ENCODE data around the gene USP3. TPM values are rescaled to one million over a fixed set of nuclear protein-coding genes. Genes with fewer than 3 reads are reported as not detected.

The USP3 gene
- total RNA-seq, 1 donor from 2014 or later, result 64.2 TPM

DNA sequence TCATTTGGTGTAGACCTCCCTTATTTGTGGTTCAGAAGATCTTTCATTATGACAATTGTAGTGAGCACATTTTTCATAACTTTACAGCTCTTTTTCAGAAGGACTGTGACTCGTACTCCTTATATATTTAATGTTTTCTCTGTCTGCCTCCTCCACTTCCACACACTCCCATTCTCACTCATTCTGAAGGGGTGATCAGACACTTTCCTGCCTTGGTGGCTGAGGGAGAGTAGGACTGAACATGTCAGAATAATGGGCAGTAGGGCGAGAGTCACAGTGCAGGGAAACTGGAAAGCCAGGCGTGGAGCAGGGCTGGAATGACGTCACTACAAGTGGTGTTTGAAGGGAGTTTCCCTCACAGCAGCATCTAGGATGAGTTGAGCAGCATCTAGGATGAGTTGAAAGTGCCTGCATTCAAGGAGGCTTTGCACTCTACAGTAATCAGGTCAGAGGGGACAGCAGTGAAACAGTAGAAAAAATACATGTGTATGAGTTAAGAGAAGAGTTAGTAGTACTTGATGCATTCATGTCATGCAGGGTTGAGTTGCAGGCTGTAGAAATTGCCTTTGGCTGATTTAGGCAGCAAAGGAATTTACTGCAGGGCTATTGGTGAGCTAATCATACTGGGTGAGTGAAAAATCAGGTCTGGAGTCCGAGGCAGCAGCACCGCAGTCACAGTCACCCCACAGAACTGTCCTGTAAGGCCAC lies 56.5 kb downstream of the USP3 start:
- Mint-ChIP-seq H3K36me3 (peaks cover 42% of the 10 kb centered on the region), H3K9me3 (no peaks in the 10 kb centered on the region), H3K4me3 (no peak overlapping the region), H3K27me3 (ENCODE audit: insufficient read depth, low read depth) (no peaks in the 10 kb centered on the region), H3K4me1 (peaks cover 6% of the 10 kb centered on the region), H3K27ac (no peak overlapping the region)
- Histone ChIP-seq H3K4me3 (no peak overlapping the region), H3K4me2 (peak overlapping the region; percentile 3), H3K9ac (no peak overlapping the region), H4K20me1 (ENCODE audit: low read depth) (no peaks in the 10 kb centered on the region), H3K36me3 (peaks cover 6% of the 10 kb centered on the region), H3K9me3 (ENCODE audit: low read depth) (no peaks in the 10 kb centered on the region), H3K4me1 (peaks cover 20% of the 10 kb centered on the region), H3K79me2 (ENCODE audit: low read depth) (no peaks in the 10 kb centered on the region), H3K27me3 (no peaks in the 10 kb centered on the region), H3F3A (ENCODE audit: low read depth) (peaks cover 14% of the 10 kb centered on the region), H3K27ac (peak overlapping the region; percentile 18), H2AFZ (replicated peaks) (no peak overlapping the region)
- TF ChIP-seq, protein P1, sequence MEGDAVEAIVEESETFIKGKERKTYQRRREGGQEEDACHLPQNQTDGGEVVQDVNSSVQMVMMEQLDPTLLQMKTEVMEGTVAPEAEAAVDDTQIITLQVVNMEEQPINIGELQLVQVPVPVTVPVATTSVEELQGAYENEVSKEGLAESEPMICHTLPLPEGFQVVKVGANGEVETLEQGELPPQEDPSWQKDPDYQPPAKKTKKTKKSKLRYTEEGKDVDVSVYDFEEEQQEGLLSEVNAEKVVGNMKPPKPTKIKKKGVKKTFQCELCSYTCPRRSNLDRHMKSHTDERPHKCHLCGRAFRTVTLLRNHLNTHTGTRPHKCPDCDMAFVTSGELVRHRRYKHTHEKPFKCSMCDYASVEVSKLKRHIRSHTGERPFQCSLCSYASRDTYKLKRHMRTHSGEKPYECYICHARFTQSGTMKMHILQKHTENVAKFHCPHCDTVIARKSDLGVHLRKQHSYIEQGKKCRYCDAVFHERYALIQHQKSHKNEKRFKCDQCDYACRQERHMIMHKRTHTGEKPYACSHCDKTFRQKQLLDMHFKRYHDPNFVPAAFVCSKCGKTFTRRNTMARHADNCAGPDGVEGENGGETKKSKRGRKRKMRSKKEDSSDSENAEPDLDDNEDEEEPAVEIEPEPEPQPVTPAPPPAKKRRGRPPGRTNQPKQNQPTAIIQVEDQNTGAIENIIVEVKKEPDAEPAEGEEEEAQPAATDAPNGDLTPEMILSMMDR (IDR thresholded peaks at IDR 0.05), result no peak
- TF ChIP-seq EZH2 (IDR thresholded peaks at IDR 0.05) (no peak), EZH2phosphoT487 (IDR thresholded peaks at IDR 0.05) (no peak)
- DNase-seq (ENCODE audit: low spot score), result peak; percentile 11

DNA sequence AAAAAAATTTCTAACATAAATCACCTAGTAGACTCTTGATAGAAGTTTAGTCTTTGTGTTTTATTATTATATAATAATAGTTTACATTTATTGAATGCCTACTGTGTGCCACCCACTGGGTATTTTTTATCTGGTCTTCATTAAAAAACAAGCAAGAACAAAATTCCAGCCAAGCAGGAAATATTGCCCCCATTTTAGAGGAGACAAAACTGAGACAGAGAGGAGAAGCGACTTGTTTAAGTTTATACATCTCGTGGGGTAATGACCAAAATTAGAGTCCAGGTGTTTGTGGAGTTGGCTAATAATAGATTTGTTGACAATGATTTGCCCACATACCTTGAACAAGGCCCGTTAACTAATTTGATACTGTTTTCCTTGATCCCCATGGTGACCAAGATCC lies 59.7 kb downstream of the USP3 start:
- Mint-ChIP-seq H3K27ac (no peak overlapping the region), H3K9me3 (no peaks in the 10 kb centered on the region), H3K4me1 (peaks cover 6% of the 10 kb centered on the region), H3K36me3 (peaks cover 24% of the 10 kb centered on the region), H3K4me3 (no peak overlapping the region), H3K27me3 (ENCODE audit: insufficient read depth, low read depth) (no peaks in the 10 kb centered on the region)
- Histone ChIP-seq H3K9ac (no peak overlapping the region), H3K36me3 (peaks cover 12% of the 10 kb centered on the region), H3K27ac (no peak overlapping the region), H3K4me1 (peaks cover 17% of the 10 kb centered on the region), H3K27me3 (no peaks in the 10 kb centered on the region), H3K79me2 (ENCODE audit: low read depth) (no peaks in the 10 kb centered on the region), H2AFZ (replicated peaks) (no peak overlapping the region), H3K4me2 (no peak overlapping the region), H3K9me3 (ENCODE audit: low read depth) (no peaks in the 10 kb centered on the region), H3K4me3 (no peak overlapping the region), H4K20me1 (ENCODE audit: low read depth) (no peaks in the 10 kb centered on the region), H3F3A (ENCODE audit: low read depth) (peaks cover 8% of the 10 kb centered on the region)
- no peak for DNase-seq (ENCODE audit: low spot score)
- no peak for TF ChIP-seq EZH2 (IDR thresholded peaks at IDR 0.05)
- TF ChIP-seq, protein P1 (IDR thresholded peaks at IDR 0.05), result no peak
- no peak for TF ChIP-seq EZH2phosphoT487 (IDR thresholded peaks at IDR 0.05)

DNA sequence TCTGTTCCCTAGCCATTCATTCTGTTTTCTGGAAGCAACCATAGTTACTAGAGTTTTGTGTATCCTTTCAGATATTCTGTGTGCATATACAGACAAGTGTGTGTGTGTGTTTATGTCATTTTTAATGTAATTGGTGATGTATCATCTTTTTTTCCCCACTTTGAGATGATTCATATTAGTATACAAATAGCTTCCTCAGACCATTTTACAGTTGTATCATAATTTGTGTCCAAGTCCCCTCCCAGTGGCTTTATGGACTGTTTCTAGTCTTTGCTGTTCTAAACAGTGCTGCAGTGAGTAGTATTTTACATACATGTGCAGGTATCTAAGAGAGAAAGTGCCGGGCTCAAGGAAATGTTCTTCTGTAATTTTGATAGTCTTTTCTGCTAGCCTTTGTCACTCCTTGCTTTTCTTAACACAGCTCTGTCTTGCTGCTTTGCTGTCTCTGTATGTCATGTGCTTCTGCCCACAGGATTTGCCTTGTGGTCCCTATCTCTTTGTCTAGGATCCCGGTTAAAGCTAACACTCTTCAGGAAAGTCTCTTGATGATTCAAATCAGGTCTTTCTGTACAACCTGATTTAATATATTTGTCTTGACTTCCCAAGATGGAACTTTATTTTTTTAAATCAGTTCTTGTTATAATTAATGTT lies 61.3 kb downstream of the USP3 start:
- H3K36me3 ChIP-seq, result peaks cover 12% of the 10 kb centered on the region
- H3K27ac Mint-ChIP-seq, result no peak overlapping the region

More for the DNA sequence above, 61.3 kb downstream of the USP3 start:
- Histone ChIP-seq H4K20me1 (ENCODE audit: low read depth) (no peaks in the 10 kb centered on the region), H3K9me3 (ENCODE audit: low read depth) (no peaks in the 10 kb centered on the region), H3F3A (ENCODE audit: low read depth) (peaks cover 3% of the 10 kb centered on the region), H3K27ac (no peak overlapping the region), H3K79me2 (ENCODE audit: low read depth) (no peaks in the 10 kb centered on the region), H3K27me3 (no peaks in the 10 kb centered on the region), H3K9ac (no peak overlapping the region), H3K4me2 (no peak overlapping the region), H3K4me1 (peaks cover 3% of the 10 kb centered on the region), H3K4me3 (no peak overlapping the region), H2AFZ (replicated peaks) (no peak overlapping the region)
- Mint-ChIP-seq H3K4me3 (no peak overlapping the region), H3K27me3 (ENCODE audit: insufficient read depth, low read depth) (no peaks in the 10 kb centered on the region), H3K4me1 (no peaks in the 10 kb centered on the region), H3K9me3 (no peaks in the 10 kb centered on the region), H3K36me3 (peaks cover 16% of the 10 kb centered on the region)
- TF ChIP-seq, protein P1 (IDR thresholded peaks at IDR 0.05), result no peak
- TF ChIP-seq EZH2 (IDR thresholded peaks at IDR 0.05) (no peak), EZH2phosphoT487 (IDR thresholded peaks at IDR 0.05) (no peak)
- DNase-seq (ENCODE audit: low spot score), result no peak
